ENCODE results near the gene AKIRIN2. TPM values are rescaled to one million over a fixed set of nuclear protein-coding genes. Genes with fewer than 3 reads are reported as not detected.
A peak's percentile ranks its signal among the peaks of the same experiment; 100 is the strongest.

The AKIRIN2 gene
- total RNA-seq, 1 donor: 15.2 TPM

- Histone ChIP-seq H3K36me3 (ENCODE audit: insufficient read depth, low read length) (no peaks in the 10 kb centered on the region), H3K79me2 (ENCODE audit: insufficient read depth, low read length) (no peaks in the 10 kb centered on the region), H4K20me1 (ENCODE audit: insufficient read depth, low read length) (no peaks in the 10 kb centered on the region), H3K4me3 (ENCODE audit: insufficient read depth, low read length) (no peak overlapping the region), H3K4me2 (ENCODE audit: insufficient read depth, low read length) (peak overlapping the region; percentile 49), H3K9me3 (ENCODE audit: low read depth, low read length) (no peaks in the 10 kb centered on the region), H3K27me3 (ENCODE audit: insufficient read depth, low read length) (no peaks in the 10 kb centered on the region), H3K4me1 (ENCODE audit: insufficient read depth, low read length) (peaks cover 21% of the 10 kb centered on the region), H2AFZ (ENCODE audit: low read length) (peak overlapping the region; percentile 42), H3K27ac (ENCODE audit: low read depth, low read length) (peak overlapping the region; percentile 67)
- peak; percentile 87 for DNase-seq (ENCODE audit: insufficient read length, low spot score, missing footprints)
- TF ChIP-seq CTCF (IDR thresholded peaks at IDR 0.05; ENCODE audit: extremely low read depth, low read depth, low read length): no peak
These were observed 21.4 kb upstream of the AKIRIN2 start for GRCh38 chr6:87723170-87724078.

DNA sequence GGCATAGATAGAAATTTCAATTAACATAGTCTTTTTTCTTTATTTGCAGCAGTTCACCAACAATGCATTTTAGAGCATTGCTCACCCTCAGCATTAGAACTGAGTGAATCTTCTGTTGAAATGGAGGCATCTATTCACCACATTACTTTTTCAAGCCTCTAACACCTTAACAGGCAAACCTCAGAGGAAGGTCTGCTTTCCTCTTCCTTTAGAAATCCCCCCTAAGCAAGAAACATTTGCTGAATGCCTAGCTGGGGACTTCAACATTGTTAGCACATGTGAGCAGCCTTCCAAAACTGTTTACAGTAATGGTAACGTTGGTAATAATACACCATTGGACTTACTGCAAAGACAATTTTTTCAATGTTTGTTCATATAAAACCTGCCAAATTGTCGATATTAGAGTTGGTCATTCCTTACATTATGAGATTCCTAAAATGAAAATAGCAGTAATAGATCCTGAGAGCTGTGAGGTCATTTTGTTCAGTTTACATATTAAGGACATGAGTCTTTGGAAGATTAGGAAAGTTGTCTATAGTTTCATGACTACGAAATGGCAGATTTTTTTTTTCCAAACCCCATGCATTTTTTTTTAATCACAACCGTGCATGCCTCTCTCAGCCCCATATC lies 20.6 kb upstream of the AKIRIN2 start:
- Histone ChIP-seq H3K9me3 (ENCODE audit: low read depth, low read length) (no peaks in the 10 kb centered on the region), H3K79me2 (ENCODE audit: insufficient read depth, low read length) (no peaks in the 10 kb centered on the region), H3K27me3 (ENCODE audit: insufficient read depth, low read length) (no peaks in the 10 kb centered on the region), H4K20me1 (ENCODE audit: insufficient read depth, low read length) (no peaks in the 10 kb centered on the region), H3K36me3 (ENCODE audit: insufficient read depth, low read length) (no peaks in the 10 kb centered on the region), H3K4me1 (ENCODE audit: insufficient read depth, low read length) (peaks cover 21% of the 10 kb centered on the region), H3K4me3 (ENCODE audit: insufficient read depth, low read length) (no peak overlapping the region), H2AFZ (ENCODE audit: low read length) (no peak overlapping the region), H3K27ac (ENCODE audit: low read depth, low read length) (peak overlapping the region; percentile 67), H3K4me2 (ENCODE audit: insufficient read depth, low read length) (peak overlapping the region; percentile 45)
- DNase-seq (ENCODE audit: insufficient read length, low spot score, missing footprints): no peak
- TF ChIP-seq CTCF (IDR thresholded peaks at IDR 0.05; ENCODE audit: extremely low read depth, low read depth, low read length): no peak

DNA sequence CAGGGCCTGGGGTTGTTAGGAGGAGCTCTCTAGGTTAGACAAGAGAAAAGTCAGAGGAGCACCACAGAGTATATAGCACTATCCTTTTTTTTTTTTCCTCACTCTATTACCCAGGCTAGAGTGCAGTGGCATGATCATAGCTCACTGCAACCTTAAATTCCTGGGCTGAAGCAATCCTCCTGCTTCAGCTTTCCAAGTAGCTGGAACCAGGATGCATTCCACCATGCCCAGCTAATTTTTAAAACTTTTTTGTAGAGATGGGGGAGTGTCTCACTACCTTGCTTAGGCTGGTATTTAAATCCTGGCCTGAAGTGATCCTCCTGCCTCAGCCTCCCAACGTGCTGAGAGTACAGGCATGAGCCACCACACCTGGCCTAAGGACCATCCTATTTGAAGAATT lies 19.3 kb upstream of the AKIRIN2 start:
- H3K4me1 ChIP-seq (ENCODE audit: insufficient read depth, low read length): peaks cover 27% of the 10 kb centered on the region
- TF ChIP-seq CTCF (IDR thresholded peaks at IDR 0.05; ENCODE audit: extremely low read depth, low read depth, low read length): no peak
- no peak overlapping the region for H2AFZ ChIP-seq (ENCODE audit: low read length)
- H3K4me2 ChIP-seq (ENCODE audit: insufficient read depth, low read length): no peak overlapping the region
- no peak overlapping the region for H3K4me3 ChIP-seq (ENCODE audit: insufficient read depth, low read length)
- H3K79me2 ChIP-seq (ENCODE audit: insufficient read depth, low read length): no peaks in the 10 kb centered on the region
- no peaks in the 10 kb centered on the region for H3K36me3 ChIP-seq (ENCODE audit: insufficient read depth, low read length)
- H3K9me3 ChIP-seq (ENCODE audit: low read depth, low read length): no peaks in the 10 kb centered on the region
- H3K27ac ChIP-seq (ENCODE audit: low read depth, low read length): no peak overlapping the region
- DNase-seq (ENCODE audit: insufficient read length, low spot score, missing footprints): no peak
- H4K20me1 ChIP-seq (ENCODE audit: insufficient read depth, low read length): no peaks in the 10 kb centered on the region
- H3K27me3 ChIP-seq (ENCODE audit: insufficient read depth, low read length): no peaks in the 10 kb centered on the region

Data from osteoblast (primary cell).